ENCODE results near the gene NUDT22.
"Not testable (repeated sequence)": the region's sequence is repeated elsewhere in the genome, so short reads cannot be mapped to it uniquely, and the experiment has no call there.

NUDT22 gene

DNA sequence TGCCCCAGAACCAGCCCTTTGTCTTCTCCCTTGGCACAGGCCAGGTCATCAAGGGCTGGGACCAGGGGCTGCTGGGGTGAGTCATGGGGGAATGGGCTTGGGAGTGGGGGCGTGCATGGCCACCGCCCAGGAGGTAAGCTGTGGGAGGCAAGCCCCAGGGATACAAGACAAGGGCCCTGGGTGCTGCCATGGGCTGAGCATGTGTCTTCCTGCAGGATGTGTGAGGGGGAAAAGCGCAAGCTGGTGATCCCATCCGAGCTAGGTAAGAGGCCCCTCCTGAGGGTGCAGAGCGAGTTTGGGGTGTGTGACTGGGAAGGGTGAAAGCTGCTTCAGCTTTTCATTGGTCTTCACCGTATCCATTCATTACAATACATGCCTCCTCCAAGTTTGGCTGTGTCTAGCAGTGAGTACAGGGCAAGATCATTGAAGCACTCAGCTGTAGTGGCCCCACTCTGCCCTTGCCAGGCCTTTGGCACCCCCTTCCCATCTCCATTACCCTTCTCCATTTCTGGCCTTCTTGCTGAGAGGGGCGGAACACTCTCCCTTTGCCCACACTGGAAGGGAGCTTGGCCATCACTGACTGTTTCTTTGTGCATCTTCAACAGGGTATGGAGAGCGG is 17.3 kb downstream of the NUDT22 start:
- no peak for DNase-seq (ENCODE audit: low spot score)

GRCh38 chr11:64244107-64244506 is 18.0 kb downstream of the NUDT22 start:
- DNase-seq (ENCODE audit: low spot score), result no peak

DNA sequence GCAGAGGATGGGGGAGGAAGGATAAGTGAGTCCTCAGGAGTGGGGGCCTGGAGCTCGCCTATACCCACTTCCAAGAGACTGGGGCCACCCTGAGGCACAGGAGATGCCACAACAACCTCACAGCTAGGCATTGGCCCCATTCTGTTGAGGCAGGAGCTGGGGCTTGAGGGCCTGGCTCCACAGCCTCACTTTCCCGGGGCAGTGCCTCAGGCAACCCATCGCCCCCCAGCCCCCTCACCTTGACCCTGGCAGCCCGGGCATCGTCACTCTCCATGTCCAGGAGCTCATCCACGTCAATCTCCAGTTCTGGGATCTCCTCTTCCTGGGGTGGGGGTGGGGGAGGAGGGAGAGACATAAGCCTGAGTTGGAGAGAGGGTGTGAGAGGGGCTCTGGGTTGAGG is 18.9 kb downstream of the NUDT22 start:
- DNase-seq (ENCODE audit: low spot score), result no peak

DNA sequence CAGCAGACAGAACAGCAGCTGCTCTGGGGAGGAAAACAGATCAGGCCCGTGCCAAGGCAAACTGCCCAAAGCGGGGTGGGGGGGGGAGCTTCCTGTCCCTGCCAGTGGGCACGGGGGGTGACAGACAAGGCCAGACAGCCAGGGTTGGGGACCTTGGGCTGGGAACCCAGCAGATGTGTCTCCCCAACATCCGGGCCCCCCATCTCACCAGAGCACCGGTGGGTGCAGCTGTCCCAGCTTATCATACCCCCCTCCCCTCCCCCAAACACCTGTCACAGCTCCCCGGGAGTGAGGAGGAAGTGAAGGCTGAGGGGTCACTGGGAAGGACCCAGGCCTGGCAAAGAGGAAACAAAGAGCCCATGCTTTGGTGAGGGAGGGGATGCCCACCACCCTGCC is 19.3 kb downstream of the NUDT22 start:
- DNase-seq (ENCODE audit: low spot score), result no peak

- DNase-seq (ENCODE audit: low spot score), result no peak
These were observed 19.9 kb downstream of the NUDT22 start for GRCh38 chr11:64245797-64246620.

DNA sequence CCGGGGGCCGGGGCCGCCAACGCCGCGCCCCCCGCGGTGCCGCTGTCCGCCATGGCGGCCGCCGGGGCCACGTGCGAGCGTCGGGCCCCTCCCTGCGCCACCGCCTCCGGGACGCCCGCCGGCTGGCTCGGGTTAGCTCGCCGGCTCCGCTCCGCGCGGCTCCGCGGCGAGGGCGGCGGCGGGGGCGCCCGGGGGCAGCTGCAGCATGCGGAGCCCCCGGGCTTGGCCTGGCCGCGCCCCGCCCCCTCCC is 20.5 kb downstream of the NUDT22 start:
- DNase-seq (ENCODE audit: low spot score), result not testable (repeated sequence)

GRCh38 chr11:64246871-64247728 is 21.0 kb downstream of the NUDT22 start, which contains the start of gene PPP1R14B:
Gene PPP1R14B, minus strand, starts transcription at chr11:64246943. Its CDS starts 270 bp downstream, at chr11:64246673.
- peak; percentile 83 for DNase-seq (ENCODE audit: low spot score)

DNA sequence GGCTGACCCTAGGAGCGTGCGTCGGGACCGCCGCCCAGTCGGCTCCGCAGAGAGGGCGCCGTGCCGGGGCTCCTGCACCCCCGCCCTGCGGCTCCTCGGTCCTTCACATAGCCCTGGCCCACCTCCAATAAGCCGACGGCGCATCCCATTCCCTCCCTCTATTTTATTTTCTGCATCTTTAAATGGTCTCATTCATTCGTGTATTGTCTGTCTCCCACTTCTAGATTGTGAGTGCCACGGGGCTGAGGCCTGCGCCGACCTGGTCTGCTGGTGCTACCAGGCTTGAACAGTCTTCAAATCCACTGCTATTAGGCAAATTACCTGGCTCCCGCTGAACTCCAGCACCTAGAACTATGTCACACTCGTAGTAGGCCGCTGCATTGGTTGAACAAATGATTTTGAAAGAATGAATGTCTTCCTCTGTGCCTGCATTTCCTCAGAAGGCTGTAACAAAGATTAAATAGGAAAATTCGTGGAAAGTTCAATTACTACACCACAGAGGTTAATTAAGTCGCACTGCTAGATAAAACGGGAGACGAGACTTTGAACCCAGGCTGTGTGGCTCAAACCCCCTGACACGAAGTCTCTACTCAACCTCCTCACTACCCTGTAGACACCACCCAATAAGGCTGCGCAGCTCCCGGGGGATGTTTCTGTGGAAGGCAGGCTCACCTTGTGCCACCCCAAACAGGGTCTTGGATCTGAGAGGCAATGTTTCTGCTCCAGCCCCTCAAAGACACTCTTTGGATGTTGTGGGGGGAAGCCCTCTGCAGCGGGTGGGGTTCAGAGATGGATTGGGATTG is 21.9 kb downstream of the NUDT22 start:
- no peak for DNase-seq (ENCODE audit: low spot score)

DNA sequence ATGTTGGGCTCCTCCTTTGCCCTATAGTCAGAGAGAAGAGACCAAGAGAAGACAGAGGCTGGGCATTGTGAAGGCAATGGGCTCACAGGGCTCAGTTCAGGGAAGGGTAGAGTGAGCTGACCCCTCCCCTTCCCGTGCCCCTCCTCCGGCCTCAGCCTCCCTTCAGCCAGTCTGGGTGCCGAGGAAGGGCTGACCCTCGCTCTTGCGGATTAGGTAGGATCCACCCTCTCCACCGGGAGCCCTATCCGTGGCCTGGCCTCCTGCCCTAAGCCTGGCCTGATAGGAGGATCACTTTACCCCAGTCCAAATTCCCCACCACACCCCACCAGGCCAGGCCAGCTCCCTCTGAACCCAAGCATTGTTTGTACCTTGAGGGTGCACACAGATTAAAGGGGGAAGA is 22.5 kb downstream of the NUDT22 start:
- DNase-seq (ENCODE audit: low spot score), result no peak

DNA sequence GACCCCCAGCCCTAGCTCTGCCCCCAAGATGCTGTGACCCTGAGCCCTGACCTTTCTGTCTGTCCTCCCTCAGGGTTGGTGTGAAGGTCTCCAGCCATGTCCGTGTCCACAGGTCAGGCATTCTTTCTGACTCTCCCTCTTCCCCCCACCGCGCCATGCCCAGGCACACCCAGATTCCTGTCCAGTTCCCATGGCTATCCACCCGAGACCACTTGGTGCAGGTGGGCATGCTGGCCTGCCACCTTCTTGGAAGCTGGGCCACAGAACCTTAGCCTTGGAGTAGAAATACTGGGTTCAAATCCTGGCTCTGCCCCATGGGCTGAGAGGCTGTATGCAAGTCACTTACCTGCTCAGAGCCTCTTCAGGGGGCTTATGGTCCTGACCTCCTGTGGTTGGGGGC is 23.0 kb downstream of the NUDT22 start:
- DNase-seq (ENCODE audit: low spot score), result no peak

DNA sequence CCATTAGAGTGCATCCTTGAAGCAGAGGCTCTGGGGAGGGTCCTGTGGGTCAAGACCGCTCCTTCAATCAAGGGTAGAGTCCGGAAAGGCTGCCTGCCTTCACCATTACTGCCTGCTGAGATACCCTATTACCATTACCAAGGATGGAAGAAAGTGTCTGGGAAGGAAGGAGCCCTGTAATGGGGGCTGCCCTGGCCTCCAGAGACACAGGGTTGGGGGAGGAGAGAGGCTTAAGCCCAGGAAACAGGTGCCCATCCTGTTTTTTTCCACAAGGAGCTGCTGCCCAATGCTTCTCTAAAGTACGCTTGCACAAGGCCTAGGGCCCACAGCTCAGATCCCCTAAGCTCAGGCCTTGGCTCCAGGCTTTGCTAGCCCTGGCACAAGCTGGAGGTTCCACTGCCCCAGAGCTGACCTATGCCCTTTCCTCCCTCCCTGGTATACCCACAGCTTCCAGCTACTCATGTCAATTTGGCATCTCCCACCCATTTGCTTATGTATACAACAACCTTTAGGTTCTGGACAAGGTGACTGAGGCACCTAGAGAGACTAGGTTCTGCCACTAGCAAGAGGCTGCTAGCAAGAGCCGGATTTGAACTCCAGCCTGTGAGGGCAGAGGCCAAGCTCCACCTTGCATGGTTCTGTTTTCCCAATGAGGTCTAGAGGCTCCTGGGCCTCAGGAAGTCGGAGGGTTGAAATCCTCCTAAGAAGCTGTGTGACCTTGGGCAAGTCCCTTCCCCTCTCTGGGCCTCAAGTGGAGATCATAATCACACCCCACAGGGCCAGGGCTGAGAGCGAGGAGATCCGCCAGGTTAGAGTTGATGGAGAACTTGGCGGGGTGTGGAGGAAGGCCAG is 23.7 kb downstream of the NUDT22 start:
- DNase-seq (ENCODE audit: low spot score), result no peak

DNA sequence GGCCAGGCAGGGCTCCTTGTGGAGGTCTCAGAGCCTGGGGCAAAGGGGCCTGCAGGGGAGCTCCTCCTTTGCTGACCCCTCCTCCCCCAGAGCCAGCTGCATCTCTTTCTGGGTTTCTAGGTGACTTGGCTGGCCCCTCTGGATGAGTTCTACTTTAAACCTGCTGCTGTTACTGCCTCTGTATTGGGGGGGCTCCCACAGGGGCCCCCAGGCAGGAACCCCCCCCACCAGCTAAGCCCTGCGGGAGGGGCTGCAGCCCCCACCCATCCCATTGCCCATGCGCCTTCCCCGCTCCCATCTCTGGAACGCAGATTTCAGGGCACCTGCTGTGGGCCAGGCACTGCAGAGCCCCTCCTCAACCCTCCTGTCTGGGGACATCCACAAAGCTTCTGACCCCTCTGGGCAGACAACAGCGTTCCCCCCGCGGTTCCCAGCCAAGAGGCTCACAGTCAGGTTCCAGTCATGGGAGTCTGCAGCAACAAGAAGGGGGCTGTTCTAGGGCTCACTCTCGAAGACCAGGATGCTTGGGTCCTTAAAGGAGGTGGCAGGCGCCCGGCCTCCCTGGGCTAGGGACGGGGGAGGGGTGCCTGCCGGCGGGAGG is 24.4 kb downstream of the NUDT22 start:
- DNase-seq (ENCODE audit: low spot score), result no peak

GRCh38 chr11:64251016-64251752 is 25.1 kb downstream of the NUDT22 start, which contains the start of gene PLCB3:
Gene PLCB3, plus strand, starts transcription at chr11:64251530. Its CDS starts 120 bp downstream, at chr11:64251650.
- peak; percentile 70 for DNase-seq (ENCODE audit: low spot score)

DNA sequence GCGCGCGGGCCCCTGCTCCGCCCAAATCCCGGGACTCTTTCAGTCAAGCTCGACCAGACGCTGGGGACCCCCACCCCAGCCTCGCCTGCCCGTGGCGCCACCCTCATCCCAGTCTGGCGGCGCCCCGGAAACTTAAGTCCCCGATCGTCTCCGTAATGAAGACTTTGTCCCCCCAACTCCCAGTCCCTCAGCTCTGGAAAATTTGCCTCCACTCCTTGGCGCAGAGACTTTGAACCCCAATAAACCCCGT is 25.6 kb downstream of the NUDT22 start:
- DNase-seq (ENCODE audit: low spot score), result no peak

- DNase-seq (ENCODE audit: low spot score), result no peak
These were observed 26.2 kb downstream of the NUDT22 start for GRCh38 chr11:64252003-64252872.

DNA sequence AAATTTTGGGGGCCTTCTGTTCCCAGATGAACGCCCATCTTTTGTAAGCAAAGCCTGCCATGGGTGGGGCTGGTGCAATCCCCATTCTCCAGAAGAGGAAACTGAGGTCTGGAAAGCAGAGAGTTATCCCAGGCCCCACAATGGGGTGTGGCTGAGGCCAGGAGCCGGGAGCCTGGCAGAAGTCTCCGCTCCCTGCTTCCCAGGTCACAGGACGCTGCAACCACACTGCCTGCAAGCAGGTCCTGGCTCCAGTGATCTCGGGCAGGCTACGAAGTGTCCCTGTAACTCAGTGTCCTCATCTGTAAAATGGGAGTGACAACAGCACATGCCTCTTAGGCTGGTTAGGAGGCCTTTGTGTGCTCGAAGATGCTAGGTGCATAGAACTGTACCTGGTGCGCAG is 27.0 kb downstream of the NUDT22 start:
- no peak for DNase-seq (ENCODE audit: low spot score)

- DNase-seq (ENCODE audit: low spot score), result no peak
These were observed 27.4 kb downstream of the NUDT22 start for GRCh38 chr11:64253481-64253880.

- DNase-seq (ENCODE audit: low spot score), result no peak
These were observed 28.3 kb downstream of the NUDT22 start for GRCh38 chr11:64254326-64254725.

Data from HuH-7 (cell line).